Fibroblast of villous mesenchyme (primary cell): ENCODE results near the gene PPP2R2C. TPM values are rescaled to one million over a fixed set of nuclear protein-coding genes. Genes with fewer than 3 reads are reported as not detected.

Source experiments
- DNase-seq: peaks from one replicate; pipeline ENCODE4 v3.0.0-alpha.2; 2010; ENCODE audit warnings: low read depth
- H3K4me3 ChIP-seq: 2 replicates; pipeline ENCODE4 v1.5.1; 2011; ENCODE audit warnings: low read depth, mild to moderate bottlenecking, low read length
- CTCF ChIP-seq: IDR thresholded peaks from 2 replicates; pipeline ENCODE4 v1.5.1; 2012; ENCODE audit warnings: low read depth, mild to moderate bottlenecking, low read length; ENCODE audit not compliant: insufficient read depth
- total RNA-seq: library from RNA; depleted of rRNA; stranded (reverse); fragments of >200 nt; gene quantifications from 2 replicates; pipeline ENCODE4 v1.2.3, GENCODE V29; 2012

The PPP2R2C gene
- total RNA-seq, 1 donor, result not detected

- no peak for DNase-seq
- H3K4me3 ChIP-seq, result no peak overlapping the region
- no peak for TF ChIP-seq CTCF
Measured at GRCh38 chr4:6396696-6397236, 75.6 kb downstream of the PPP2R2C start.

GRCh38 chr4:6395466-6396228 lies 76.8 kb downstream of the PPP2R2C start:
- no peak for TF ChIP-seq CTCF
- DNase-seq, result no peak
- H3K4me3 ChIP-seq, result no peak overlapping the region

- no peak for DNase-seq
- no peak overlapping the region for H3K4me3 ChIP-seq
- no peak for TF ChIP-seq CTCF
Measured at GRCh38 chr4:6394671-6395081, 77.7 kb downstream of the PPP2R2C start.

- no peak for DNase-seq
- no peak for TF ChIP-seq CTCF
- no peak overlapping the region for H3K4me3 ChIP-seq
Measured at GRCh38 chr4:6393544-6394475, 78.6 kb downstream of the PPP2R2C start.

- H3K4me3 ChIP-seq, result no peak overlapping the region
- TF ChIP-seq CTCF, result no peak
- DNase-seq, result no peak
Measured at GRCh38 chr4:6393066-6393465, 79.3 kb downstream of the PPP2R2C start.

GRCh38 chr4:6392407-6392806 lies 80.0 kb downstream of the PPP2R2C start:
- no peak overlapping the region for H3K4me3 ChIP-seq
- DNase-seq, result no peak
- no peak for TF ChIP-seq CTCF
